ENCODE results near the gene SPARCL1.
A peak's percentile ranks its signal among the peaks of the same experiment; 100 is the strongest.

SPARCL1 gene

GRCh38 chr4:87540146-87541058 is 11.2 kb upstream of the SPARCL1 start:
- DNase-seq, result no peak

GRCh38 chr4:87532907-87533306 is 3.7 kb upstream of the SPARCL1 start:
- no peak for DNase-seq

GRCh38 chr4:87532109-87532508 is 2.9 kb upstream of the SPARCL1 start:
- peak; percentile 70 for DNase-seq

- no peak for DNase-seq
These were observed 2.4 kb upstream of the SPARCL1 start for GRCh38 chr4:87531621-87532020.

- peak; percentile 48 for DNase-seq
These were observed 1.7 kb upstream of the SPARCL1 start for GRCh38 chr4:87530868-87531267.

- DNase-seq, result no peak
These were observed 1.1 kb upstream of the SPARCL1 start for GRCh38 chr4:87530229-87530628.

GRCh38 chr4:87527431-87528220 is 1.6 kb downstream of the SPARCL1 start:
- DNase-seq, result peak; percentile 42

GRCh38 chr4:87525636-87526295 is 3.4 kb downstream of the SPARCL1 start:
- peak; percentile 3 for DNase-seq

- DNase-seq, result no peak
These were observed 4.7 kb downstream of the SPARCL1 start for GRCh38 chr4:87524456-87524855.

- DNase-seq, result peak; percentile 59
These were observed 5.9 kb downstream of the SPARCL1 start for GRCh38 chr4:87523307-87523706.

GRCh38 chr4:87521757-87522374 is 7.3 kb downstream of the SPARCL1 start:
- peak; percentile 57 for DNase-seq

GRCh38 chr4:87521319-87521718 is 7.9 kb downstream of the SPARCL1 start:
- peak; percentile 7 for DNase-seq

- DNase-seq, result no peak
These were observed 11.6 kb downstream of the SPARCL1 start for GRCh38 chr4:87517621-87518020.

GRCh38 chr4:87516683-87517082 is 12.5 kb downstream of the SPARCL1 start:
- peak; percentile 92 for DNase-seq

- no peak for DNase-seq
These were observed 16.8 kb downstream of the SPARCL1 start for GRCh38 chr4:87512400-87512799.

- no peak for DNase-seq
These were observed 17.7 kb downstream of the SPARCL1 start for GRCh38 chr4:87511500-87511899.

- DNase-seq, result no peak
These were observed 18.4 kb downstream of the SPARCL1 start for GRCh38 chr4:87510747-87511146.

GRCh38 chr4:87506974-87507701 is 22.0 kb downstream of the SPARCL1 start:
- no peak for DNase-seq

GRCh38 chr4:87505862-87506261 is 23.3 kb downstream of the SPARCL1 start:
- peak; percentile 39 for DNase-seq

- peak; percentile 58 for DNase-seq
These were observed 26.5 kb downstream of the SPARCL1 start for GRCh38 chr4:87502580-87503238.

- DNase-seq, result no peak
These were observed 29.1 kb downstream of the SPARCL1 start for GRCh38 chr4:87500092-87500462.
